Nephron progenitor cell (in vitro differentiated cells): ENCODE results near the gene HLA-DMB.

Source experiments
- DNase-seq: peaks from one replicate; pipeline ENCODE4 v3.0.0; 2021
- H3K27ac Mint-ChIP-seq: 2 replicates; pipeline ENCODE4 v1.8.0; 2021; ENCODE audit warnings: mild to moderate bottlenecking, moderate library complexity, mixed read lengths
- H3K27me3 Mint-ChIP-seq: 2 replicates; pipeline ENCODE4 v1.8.0; 2021; ENCODE audit warnings: mild to moderate bottlenecking, low read depth, mixed read lengths; ENCODE audit not compliant: poor library complexity
- H3K36me3 Mint-ChIP-seq: 2 replicates; pipeline ENCODE4 v1.8.0; 2021; ENCODE audit warnings: low read depth, mixed read lengths
- H3K4me1 Mint-ChIP-seq: 2 replicates; pipeline ENCODE4 v1.8.0; 2021; ENCODE audit warnings: mixed read lengths
- H3K4me3 Mint-ChIP-seq: 2 replicates; pipeline ENCODE4 v1.8.0; 2021; ENCODE audit warnings: mild to moderate bottlenecking, moderate library complexity, mixed read lengths
- H3K9me3 Mint-ChIP-seq: 2 replicates; pipeline ENCODE4 v1.8.0; 2021; ENCODE audit warnings: mild to moderate bottlenecking, moderate library complexity, mixed read lengths
- TF ChIP-seq, protein P1 (sequence below): fragments of 200-600 bp; sonication (generic); IDR thresholded peaks from 2 replicates; pipeline ENCODE4 v1.5.0; 2021; ENCODE audit warnings: antibody characterized with exemption

The HLA-DMB gene

DNA sequence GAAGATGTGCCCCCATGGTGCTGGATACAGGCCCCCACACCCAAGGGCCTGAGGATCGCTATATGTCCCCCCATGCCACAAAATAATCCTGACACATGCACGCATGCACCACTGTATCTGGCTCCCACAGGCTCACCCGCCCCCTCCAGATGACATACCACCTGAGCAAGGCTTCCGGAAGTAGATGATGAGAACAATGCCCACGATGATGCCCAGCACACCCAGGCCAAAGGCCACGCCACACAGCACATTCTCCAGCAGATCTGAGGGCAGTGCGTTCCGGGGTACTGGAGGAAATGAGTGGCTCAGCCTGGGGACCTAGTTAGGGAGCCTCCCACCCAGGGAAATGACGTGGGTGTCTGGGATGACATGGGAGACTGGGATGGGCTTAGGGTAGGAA is 8.3 kb upstream of the HLA-DMB start:
- no peak for DNase-seq
- TF ChIP-seq, protein P1, sequence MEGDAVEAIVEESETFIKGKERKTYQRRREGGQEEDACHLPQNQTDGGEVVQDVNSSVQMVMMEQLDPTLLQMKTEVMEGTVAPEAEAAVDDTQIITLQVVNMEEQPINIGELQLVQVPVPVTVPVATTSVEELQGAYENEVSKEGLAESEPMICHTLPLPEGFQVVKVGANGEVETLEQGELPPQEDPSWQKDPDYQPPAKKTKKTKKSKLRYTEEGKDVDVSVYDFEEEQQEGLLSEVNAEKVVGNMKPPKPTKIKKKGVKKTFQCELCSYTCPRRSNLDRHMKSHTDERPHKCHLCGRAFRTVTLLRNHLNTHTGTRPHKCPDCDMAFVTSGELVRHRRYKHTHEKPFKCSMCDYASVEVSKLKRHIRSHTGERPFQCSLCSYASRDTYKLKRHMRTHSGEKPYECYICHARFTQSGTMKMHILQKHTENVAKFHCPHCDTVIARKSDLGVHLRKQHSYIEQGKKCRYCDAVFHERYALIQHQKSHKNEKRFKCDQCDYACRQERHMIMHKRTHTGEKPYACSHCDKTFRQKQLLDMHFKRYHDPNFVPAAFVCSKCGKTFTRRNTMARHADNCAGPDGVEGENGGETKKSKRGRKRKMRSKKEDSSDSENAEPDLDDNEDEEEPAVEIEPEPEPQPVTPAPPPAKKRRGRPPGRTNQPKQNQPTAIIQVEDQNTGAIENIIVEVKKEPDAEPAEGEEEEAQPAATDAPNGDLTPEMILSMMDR: no peak
- peaks cover 6% of the 10 kb centered on the region for H3K9me3 Mint-ChIP-seq
- H3K36me3 Mint-ChIP-seq: no peaks in the 10 kb centered on the region
- H3K27me3 Mint-ChIP-seq: peaks cover 3% of the 10 kb centered on the region
- no peak overlapping the region for H3K27ac Mint-ChIP-seq
- H3K4me1 Mint-ChIP-seq: peaks cover 59% of the 10 kb centered on the region
- H3K4me3 Mint-ChIP-seq: no peak overlapping the region

DNA sequence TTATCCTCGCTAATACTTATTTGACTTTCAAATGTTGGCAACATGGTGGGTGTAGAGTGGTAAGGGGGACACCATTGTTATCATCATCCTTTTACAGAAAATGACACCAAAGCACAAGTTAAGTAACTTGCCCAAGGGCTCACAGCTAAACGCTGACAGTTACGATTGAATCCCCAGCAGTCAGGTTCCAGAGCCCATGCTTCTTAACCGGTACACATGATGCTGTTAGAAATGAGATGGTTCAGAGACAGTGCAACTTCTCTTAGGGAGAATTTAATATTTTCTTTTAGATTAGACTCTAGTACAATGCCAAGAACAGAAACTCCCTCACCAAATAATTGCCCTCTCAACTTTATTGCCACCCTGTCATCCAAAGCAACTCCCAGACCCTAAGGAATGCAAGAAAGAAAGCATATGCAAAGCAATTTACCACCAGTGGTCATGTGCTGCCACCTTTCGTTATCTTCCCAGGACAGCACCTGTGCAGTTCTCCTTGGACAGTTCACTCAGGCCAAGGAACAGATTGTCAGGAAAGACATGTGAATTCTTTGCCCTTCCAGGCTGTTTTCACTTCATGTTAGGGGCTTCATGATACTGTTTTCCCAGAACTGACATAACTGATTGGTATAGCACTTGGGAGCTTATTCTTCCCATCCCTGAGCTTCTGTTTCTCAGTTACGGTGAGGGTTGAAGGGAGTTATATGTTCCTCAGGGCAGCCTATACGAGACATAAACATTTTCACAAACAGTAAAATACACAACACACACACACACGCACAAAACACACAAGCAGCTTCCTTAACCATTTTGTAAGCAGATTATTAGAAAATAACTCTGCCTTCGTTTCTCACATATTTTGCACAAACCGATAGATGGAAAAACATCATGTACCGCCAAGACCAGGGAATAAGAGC is 7.0 kb upstream of the HLA-DMB start:
- Mint-ChIP-seq H3K27me3 (peaks cover 3% of the 10 kb centered on the region), H3K9me3 (peaks cover 6% of the 10 kb centered on the region), H3K4me3 (no peak overlapping the region), H3K36me3 (no peaks in the 10 kb centered on the region), H3K4me1 (peaks cover 56% of the 10 kb centered on the region), H3K27ac (no peak overlapping the region)
- TF ChIP-seq, protein P1: peak; percentile 64
- peak; percentile 42 for DNase-seq

DNA sequence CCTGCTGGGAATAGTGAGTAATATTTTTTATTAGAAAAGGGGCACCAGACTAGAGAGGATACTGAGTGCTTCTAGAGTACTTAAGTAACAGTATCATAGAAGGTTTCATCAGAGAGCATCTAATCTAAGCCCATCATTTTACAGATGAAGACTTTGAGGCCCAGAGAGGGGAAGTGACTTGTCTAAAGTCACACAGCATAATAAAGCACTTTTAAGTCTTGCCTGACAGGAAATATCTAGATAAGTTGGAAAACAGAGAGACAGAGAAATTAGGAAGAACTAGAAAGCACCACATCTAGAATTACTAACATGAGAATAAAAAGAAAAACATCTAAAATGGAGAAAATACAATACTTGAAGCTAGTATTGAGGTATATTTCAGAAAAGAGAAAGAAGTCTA is 6.1 kb upstream of the HLA-DMB start:
- TF ChIP-seq, protein P1: no peak
- H3K4me3 Mint-ChIP-seq: no peak overlapping the region
- H3K27me3 Mint-ChIP-seq: peaks cover 7% of the 10 kb centered on the region

DNA sequence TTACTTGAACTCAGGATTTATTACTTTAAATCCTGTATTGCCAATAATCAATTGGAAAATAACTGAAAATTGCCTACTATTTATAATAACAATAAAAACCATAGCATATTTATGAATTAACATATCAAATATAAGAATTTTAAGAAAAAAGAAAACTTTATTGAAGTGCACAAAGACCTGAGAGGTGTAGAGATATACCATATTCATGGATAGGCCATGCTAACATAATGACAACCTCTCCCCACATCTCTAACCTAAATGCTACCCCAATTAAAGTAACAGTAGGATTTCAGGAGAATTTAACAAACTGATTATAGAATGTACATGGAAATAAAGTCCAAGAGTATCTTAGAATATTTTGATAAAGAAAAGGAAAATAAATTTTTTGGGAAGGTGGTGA is 5.1 kb upstream of the HLA-DMB start:
- no peaks in the 10 kb centered on the region for H3K36me3 Mint-ChIP-seq
- H3K9me3 Mint-ChIP-seq: peaks cover 6% of the 10 kb centered on the region
- peaks cover 7% of the 10 kb centered on the region for H3K27me3 Mint-ChIP-seq
- H3K4me3 Mint-ChIP-seq: no peak overlapping the region
- no peak for DNase-seq
- no peak overlapping the region for H3K27ac Mint-ChIP-seq
- peaks cover 69% of the 10 kb centered on the region for H3K4me1 Mint-ChIP-seq
- TF ChIP-seq, protein P1: no peak

More for the DNA sequence above, 6.1 kb upstream of the HLA-DMB start:
- H3K4me1 Mint-ChIP-seq: peaks cover 60% of the 10 kb centered on the region
- H3K36me3 Mint-ChIP-seq: no peaks in the 10 kb centered on the region
- no peak for DNase-seq
- H3K27ac Mint-ChIP-seq: no peak overlapping the region
- H3K9me3 Mint-ChIP-seq: peaks cover 6% of the 10 kb centered on the region

DNA sequence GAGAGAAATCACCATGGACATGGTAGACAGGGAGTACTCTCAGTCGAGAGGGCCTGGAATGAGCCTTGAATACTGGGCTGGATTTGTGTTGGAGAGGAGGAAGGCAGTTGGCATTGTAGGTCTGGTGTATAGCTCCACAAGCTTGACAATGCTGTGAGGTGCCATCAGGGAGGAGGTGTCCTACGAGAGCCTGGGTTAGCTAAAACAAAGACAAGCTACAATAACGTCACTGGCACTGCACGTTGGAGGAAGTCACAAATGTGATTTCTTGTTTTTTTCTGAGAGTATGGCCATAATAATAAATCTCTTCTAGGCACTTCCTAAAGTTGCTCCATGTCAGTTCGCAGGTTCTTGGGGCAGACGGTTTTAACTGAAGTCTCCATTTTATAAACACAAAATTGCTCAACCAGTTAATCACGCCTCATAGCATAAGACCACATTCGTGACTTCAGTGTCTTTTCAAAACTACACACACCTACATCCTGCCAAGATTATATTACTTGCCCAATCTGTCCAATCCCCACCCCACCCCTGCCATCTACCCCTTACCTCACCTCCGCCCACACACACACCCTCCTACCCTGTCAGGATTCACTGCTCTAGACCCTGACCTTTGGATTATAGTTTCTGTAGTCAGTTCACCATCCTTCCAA is 4.4 kb upstream of the HLA-DMB start:
- peak overlapping the region; percentile 60 for H3K27ac Mint-ChIP-seq
- DNase-seq: no peak
- peaks cover 74% of the 10 kb centered on the region for H3K4me1 Mint-ChIP-seq
- peaks cover 6% of the 10 kb centered on the region for H3K9me3 Mint-ChIP-seq
- TF ChIP-seq, protein P1: no peak
- no peaks in the 10 kb centered on the region for H3K36me3 Mint-ChIP-seq
- peaks cover 7% of the 10 kb centered on the region for H3K27me3 Mint-ChIP-seq
- no peak overlapping the region for H3K4me3 Mint-ChIP-seq
